Astrocyte (in vitro differentiated cells and primary cell): ENCODE measurements around the gene KRTAP17-1. TPM values are rescaled to one million over a fixed set of nuclear protein-coding genes. Genes with fewer than 3 reads are reported as not detected.

Source experiments
- DNase-seq: peaks from one replicate; pipeline ENCODE4 v3.0.0-alpha.2; 2010; ENCODE audit warnings: low read depth
- FAIRE-seq: peaks from 2 replicates; lab custom pipeline; 2011; peaks lifted over from hg19 to GRCh38; lab: Jason Lieb, UNC
- H2AFZ ChIP-seq: 2 replicates; pipeline ENCODE4 v1.6.0; 2012; ENCODE audit warnings: low read depth, low read length, inconsistent platforms
- H3K27ac ChIP-seq: 2 replicates; pipeline ENCODE4 v1.5.1; 2011; ENCODE audit warnings: low read depth, low read length, inconsistent platforms
- H3K27me3 ChIP-seq: 2 replicates; pipeline ENCODE4 v1.6.0; 2011; ENCODE audit warnings: low read length, inconsistent platforms; ENCODE audit not compliant: insufficient read depth
- H3K36me3 ChIP-seq: 2 replicates; pipeline ENCODE4 v1.5.1; 2011; ENCODE audit warnings: low read length, inconsistent platforms; ENCODE audit not compliant: insufficient read depth
- H3K4me1 ChIP-seq: 2 replicates; pipeline ENCODE4 v1.5.1; 2011; ENCODE audit warnings: low read length, inconsistent platforms; ENCODE audit not compliant: insufficient read depth
- H3K4me2 ChIP-seq: 2 replicates; pipeline ENCODE4 v1.6.0; 2012; ENCODE audit warnings: low read length, inconsistent platforms
- H3K4me3 ChIP-seq: 2 replicates; pipeline ENCODE4 v1.5.1; 2011; ENCODE audit warnings: low read depth, mild to moderate bottlenecking, low read length, inconsistent platforms; ENCODE audit not compliant: insufficient read depth
- H3K79me2 ChIP-seq: 2 replicates; pipeline ENCODE4 v1.6.0; 2012; ENCODE audit warnings: mild to moderate bottlenecking, low read length, inconsistent platforms; ENCODE audit not compliant: insufficient read depth
- H3K9ac ChIP-seq: 2 replicates; pipeline ENCODE4 v1.6.0; 2012; ENCODE audit warnings: mild to moderate bottlenecking, low read length, inconsistent platforms
- H3K9me3 ChIP-seq: 2 replicates; pipeline ENCODE4 v1.5.1; 2012; ENCODE audit warnings: low read depth, mild to moderate bottlenecking, low read length, inconsistent platforms; ENCODE audit not compliant: insufficient read depth
- H4K20me1 ChIP-seq: 2 replicates; pipeline ENCODE4 v1.6.0; 2012; ENCODE audit warnings: low read length, inconsistent platforms; ENCODE audit not compliant: insufficient read depth
- H3K27ac Mint-ChIP-seq: one replicate; pipeline ENCODE4 v1.8.0; 2021; ENCODE audit warnings: mild to moderate bottlenecking, mixed read lengths; ENCODE audit not compliant: unreplicated experiment
- H3K27me3 Mint-ChIP-seq: one replicate; pipeline ENCODE4 v1.8.0; 2021; ENCODE audit warnings: low read depth, mixed read lengths; ENCODE audit not compliant: unreplicated experiment
- H3K36me3 Mint-ChIP-seq: one replicate; pipeline ENCODE4 v1.8.0; 2021; ENCODE audit warnings: low read depth, mixed read lengths; ENCODE audit not compliant: unreplicated experiment
- H3K4me1 Mint-ChIP-seq: one replicate; pipeline ENCODE4 v1.8.0; 2021; ENCODE audit warnings: low read depth, mixed read lengths; ENCODE audit not compliant: unreplicated experiment
- H3K4me3 Mint-ChIP-seq: one replicate; pipeline ENCODE4 v1.8.0; 2021; ENCODE audit warnings: mild to moderate bottlenecking, moderate library complexity, mixed read lengths; ENCODE audit not compliant: unreplicated experiment
- H3K9me3 Mint-ChIP-seq: one replicate; pipeline ENCODE4 v1.8.0; 2021; ENCODE audit warnings: mild to moderate bottlenecking, mixed read lengths; ENCODE audit not compliant: unreplicated experiment
- CTCF ChIP-seq: IDR thresholded peaks from 2 replicates; pipeline ENCODE4 v1.5.1; 2011; ENCODE audit warnings: low read depth, mild to moderate bottlenecking, inconsistent platforms, low read length, moderate library complexity; ENCODE audit not compliant: insufficient read depth
- EZH2 ChIP-seq: IDR thresholded peaks from 2 replicates; pipeline ENCODE4 v1.6.1; 2012; ENCODE audit warnings: mild to moderate bottlenecking, low read length, inconsistent platforms; ENCODE audit not compliant: insufficient read depth
- total RNA-seq: library from RNA; stranded (reverse); gene quantifications from 2 replicates; pipeline ENCODE4 v1.2.1, GENCODE V29; 2021

Gene KRTAP17-1
- total RNA-seq, 1 donor from 2014 or later: not detected

- no peak for TF ChIP-seq EZH2
- TF ChIP-seq CTCF: no peak
- no peaks in the 10 kb centered on the region for H3K4me1 Mint-ChIP-seq
- DNase-seq (no peak), FAIRE-seq (no peak)
- no peaks in the 10 kb centered on the region for H3K4me1 ChIP-seq
- H3K4me3 ChIP-seq: no peak overlapping the region
- H3K79me2 ChIP-seq: no peaks in the 10 kb centered on the region
- no peak overlapping the region for H3K27ac ChIP-seq
- no peaks in the 10 kb centered on the region for H3K36me3 ChIP-seq
- H2AFZ ChIP-seq: no peak overlapping the region
- H3K27ac Mint-ChIP-seq: no peak overlapping the region
- H3K9ac ChIP-seq: no peak overlapping the region
- no peaks in the 10 kb centered on the region for H3K9me3 ChIP-seq
- no peaks in the 10 kb centered on the region for H3K36me3 Mint-ChIP-seq
- H3K27me3 Mint-ChIP-seq: peaks cover 2% of the 10 kb centered on the region
- no peaks in the 10 kb centered on the region for H4K20me1 ChIP-seq
- no peak overlapping the region for H3K4me3 Mint-ChIP-seq
- H3K4me2 ChIP-seq: no peak overlapping the region
- no peaks in the 10 kb centered on the region for H3K27me3 ChIP-seq
- no peaks in the 10 kb centered on the region for H3K9me3 Mint-ChIP-seq
Measured at GRCh38 chr17:41325611-41326010, 10.1 kb upstream of the KRTAP17-1 start.

- H3K4me3 ChIP-seq: no peak overlapping the region
Measured at GRCh38 chr17:41325126-41325525, 9.6 kb upstream of the KRTAP17-1 start.

More at GRCh38 chr17:41325126-41325525, 9.6 kb upstream of the KRTAP17-1 start:
- Histone ChIP-seq H3K9me3 (no peaks in the 10 kb centered on the region), H4K20me1 (no peaks in the 10 kb centered on the region), H3K9ac (no peak overlapping the region), H3K4me2 (no peak overlapping the region), H3K36me3 (no peaks in the 10 kb centered on the region), H3K27me3 (no peaks in the 10 kb centered on the region), H2AFZ (no peak overlapping the region), H3K4me1 (no peaks in the 10 kb centered on the region), H3K79me2 (no peaks in the 10 kb centered on the region), H3K27ac (no peak overlapping the region)
- H3K9me3 Mint-ChIP-seq: peaks cover 4% of the 10 kb centered on the region
- FAIRE-seq: no peak
- TF ChIP-seq CTCF (no peak), EZH2 (no peak)
- peaks cover 2% of the 10 kb centered on the region for H3K27me3 Mint-ChIP-seq
- H3K36me3 Mint-ChIP-seq: peaks cover under 1% of the 10 kb centered on the region
- H3K4me3 Mint-ChIP-seq: no peak overlapping the region
- no peak for DNase-seq
- H3K4me1 Mint-ChIP-seq: no peaks in the 10 kb centered on the region
- H3K27ac Mint-ChIP-seq: no peak overlapping the region
